Kidney tubule cell (primary cell): ENCODE data around the gene DAW1.
"Not testable (repeated sequence)": the region's sequence is repeated elsewhere in the genome, so short reads cannot be mapped to it uniquely, and the experiment has no call there.

Experiments used
- DNase-seq: peaks from one replicate; pipeline ENCODE4 v3.0.0-alpha.2; 2018; ENCODE audit warnings: low spot score

DAW1 gene, protein sequence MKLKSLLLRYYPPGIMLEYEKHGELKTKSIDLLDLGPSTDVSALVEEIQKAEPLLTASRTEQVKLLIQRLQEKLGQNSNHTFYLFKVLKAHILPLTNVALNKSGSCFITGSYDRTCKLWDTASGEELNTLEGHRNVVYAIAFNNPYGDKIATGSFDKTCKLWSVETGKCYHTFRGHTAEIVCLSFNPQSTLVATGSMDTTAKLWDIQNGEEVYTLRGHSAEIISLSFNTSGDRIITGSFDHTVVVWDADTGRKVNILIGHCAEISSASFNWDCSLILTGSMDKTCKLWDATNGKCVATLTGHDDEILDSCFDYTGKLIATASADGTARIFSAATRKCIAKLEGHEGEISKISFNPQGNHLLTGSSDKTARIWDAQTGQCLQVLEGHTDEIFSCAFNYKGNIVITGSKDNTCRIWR

GRCh38 chr2:227871375-227871791 lies at the start of gene DAW1:
Gene DAW1, plus strand, starts transcription at chr2:227871631. Its CDS starts 59 bp downstream, at chr2:227871690.
- DNase-seq: peak; percentile 84

GRCh38 chr2:227822416-227823003 lies 48.9 kb upstream of the DAW1 start:
- DNase-seq: peak; percentile 74

DNA sequence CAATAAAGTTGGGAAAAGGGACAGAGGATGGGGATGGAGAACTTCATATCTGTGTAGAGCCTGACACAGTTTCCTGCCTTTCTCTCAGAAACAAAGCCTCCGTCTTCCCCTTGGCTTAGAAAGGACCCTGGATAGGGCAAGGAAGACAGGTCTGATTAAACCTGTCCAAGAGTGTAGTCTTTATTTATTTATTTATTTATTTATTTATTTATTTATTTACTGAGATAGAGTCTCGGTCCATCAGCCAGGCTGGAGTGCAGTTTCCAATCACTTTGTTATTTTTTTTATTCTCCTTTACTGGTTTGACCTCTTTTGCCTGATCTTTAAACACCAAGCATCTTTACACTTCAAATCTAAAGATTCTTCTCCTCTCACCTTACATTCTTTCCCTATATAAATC lies 47.5 kb upstream of the DAW1 start:
- no peak for DNase-seq

DNA sequence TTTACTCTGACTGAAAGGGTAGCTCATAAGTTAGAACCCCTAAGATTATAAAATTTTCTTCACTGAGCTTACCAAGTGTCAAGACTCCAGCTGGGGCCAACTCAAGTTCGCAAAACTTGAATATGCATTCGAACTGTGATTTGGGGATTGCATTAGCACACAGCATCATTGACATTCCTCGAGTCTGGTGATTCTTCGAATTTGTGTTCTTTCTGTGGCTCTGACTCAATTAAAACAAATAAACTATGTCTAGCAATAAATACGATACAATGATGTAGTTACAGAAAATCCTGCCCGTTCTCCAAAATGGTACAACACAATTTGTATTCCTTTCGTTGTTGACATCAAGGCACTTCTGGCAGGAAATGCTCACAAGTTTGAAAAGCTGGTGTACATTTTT lies 46.7 kb upstream of the DAW1 start:
- no peak for DNase-seq

DNA sequence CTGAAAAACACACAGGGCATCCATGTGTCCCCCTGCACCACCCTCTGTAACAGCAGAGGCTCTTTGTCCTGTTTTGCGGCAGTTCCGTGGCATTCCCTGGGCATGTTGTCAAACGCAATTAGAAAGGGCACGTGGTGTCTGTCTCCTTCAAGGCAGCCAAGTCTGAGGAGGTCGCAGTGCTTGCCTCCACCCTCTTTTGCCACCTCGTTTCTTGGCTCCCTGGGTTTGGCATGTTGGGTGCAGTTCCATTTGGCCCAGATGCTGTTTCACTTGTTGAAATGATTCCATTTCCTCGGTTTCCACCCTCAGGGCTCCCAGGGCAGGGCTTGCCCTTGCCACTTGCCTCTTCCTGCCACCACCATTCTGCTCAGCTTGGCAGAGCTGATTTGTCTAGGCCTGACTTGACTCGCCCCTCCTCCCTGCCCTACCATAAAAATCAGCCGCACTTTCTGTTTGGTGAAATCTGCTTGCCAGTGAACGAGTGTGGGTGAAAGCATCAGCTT lies 45.4 kb upstream of the DAW1 start:
- no peak for DNase-seq

DNA sequence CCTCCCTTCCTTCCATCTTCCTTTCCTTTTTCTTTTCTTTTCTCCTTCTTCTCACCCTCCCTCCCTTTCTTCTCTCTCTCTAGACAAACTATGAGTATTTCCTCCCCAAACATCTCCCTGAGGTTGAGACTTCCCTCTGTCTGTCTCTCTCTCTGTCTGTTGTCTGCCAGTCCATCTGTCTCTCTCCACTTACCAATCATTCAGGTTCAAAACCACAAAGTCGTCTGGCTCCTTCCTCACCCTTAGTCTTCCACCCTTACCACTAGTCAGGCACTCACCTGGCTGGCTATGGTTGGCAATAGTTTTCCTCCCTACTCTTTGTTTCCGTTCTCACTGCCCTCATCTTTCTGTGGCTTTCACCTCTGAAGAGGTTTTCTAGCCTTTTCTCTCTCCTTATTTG lies 44.9 kb upstream of the DAW1 start:
- DNase-seq: peak; percentile 38

DNA sequence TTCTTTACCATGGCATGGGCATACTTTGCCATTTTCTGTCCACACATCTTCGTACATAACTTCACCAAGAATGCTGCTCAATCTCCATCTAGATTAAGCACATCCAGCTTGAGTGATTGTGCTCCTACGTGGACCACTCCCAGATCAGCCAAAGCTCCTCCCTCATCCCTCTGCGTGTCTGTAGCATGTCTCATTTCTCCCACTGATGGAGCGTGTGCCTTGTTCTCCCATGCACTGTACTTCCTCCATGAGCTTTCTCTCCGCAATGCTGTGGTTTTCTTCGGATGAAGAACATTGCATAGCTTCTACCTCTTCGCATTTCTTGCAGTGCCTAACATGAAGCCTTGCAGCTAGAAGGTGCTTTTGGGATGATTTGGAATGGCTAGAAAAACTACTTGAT lies 44.3 kb upstream of the DAW1 start:
- no peak for DNase-seq

DNA sequence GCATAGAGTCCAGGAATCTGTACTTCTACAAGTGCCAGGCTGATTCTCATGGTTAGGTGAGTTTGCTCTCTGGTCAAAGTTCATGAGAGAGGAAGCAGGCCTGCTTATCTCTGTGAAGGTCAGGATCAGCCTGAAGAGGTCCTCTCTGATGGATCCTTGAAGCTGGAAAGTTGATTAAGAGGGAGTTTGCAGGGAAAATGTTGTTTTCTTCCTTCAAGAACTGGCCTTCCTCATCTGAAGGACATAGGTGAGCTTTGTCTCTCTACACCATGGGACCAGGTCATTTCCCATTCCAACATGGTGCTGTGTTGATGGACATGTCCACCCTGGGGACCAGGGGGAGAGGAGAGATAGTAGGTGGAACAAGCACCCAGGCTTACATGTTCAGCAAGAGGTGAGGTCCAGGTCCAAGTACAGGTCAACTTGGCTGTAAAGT lies 42.9 kb upstream of the DAW1 start:
- DNase-seq: no peak

DNA sequence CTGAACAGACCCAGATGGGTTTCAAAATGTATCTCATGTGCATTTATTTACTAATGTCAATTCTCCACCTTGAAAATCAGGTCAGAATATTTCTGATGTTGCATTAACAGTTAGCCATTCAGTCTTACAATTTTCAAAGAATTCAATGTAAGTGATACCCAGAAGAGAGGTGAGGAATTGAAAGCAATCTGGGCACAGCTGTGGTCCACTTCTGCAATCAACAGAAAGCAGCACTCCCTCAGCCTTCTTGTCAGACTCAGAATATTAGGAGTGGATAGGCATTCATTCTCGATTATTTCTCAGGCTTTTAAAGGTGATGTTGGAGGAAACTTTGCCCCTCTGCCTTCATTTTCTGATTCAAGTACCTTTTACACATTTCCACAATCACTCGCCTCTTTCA lies 42.1 kb upstream of the DAW1 start:
- DNase-seq: no peak

DNA sequence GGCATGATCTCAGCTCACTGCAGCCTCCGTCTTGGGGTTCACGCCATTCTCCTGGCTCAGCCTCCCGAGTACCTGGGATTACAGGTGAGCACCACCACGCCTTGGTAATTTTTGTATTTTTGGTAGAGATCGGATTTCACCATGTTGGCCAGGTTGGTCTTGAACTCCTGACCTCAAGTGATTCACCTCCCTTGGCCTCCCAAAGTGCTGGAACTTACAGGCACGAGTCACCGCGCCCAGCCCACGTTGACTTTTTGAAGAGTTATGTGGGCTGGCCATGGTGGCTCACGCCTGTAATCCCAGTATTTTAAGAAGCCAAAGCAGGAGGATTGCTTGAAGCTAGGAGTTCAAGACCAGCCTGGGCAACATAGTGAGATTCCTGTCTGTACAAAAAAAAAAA lies 37.0 kb upstream of the DAW1 start:
- DNase-seq: peak; percentile 72

DNA sequence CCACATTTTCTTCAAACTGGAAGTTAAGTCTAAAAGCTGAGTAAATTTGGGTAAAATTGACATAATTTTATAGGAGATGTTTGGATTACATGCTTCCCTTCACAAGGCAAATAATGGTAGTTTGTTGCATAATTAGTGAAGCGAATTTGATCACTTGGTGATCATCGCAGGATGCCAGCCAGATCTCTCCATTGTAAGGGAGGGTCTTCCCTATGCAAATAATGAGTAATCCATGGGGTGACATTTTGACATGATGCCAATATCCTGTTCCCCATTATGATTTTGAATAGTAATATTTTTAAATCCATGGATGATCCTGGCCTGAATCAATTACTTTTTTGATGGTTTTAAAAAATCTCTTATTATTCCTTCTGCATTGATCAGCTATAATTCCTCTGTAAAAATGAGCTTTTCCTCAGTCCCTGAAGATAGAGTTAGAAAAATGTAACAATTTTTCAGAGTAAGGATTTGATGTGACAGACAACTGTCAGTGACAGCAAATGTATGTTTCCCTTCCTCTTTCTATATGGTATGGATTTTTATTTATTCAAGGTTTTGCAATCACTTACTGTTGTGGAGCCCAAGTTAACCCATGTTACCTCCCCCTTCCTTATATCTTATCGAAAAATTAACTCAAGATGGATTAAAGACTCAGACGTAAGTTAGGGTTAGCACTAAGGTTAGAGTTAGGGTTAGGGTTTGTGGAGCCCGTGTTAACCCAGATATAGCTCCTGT lies 36.3 kb upstream of the DAW1 start:
- DNase-seq: no peak

- DNase-seq: not testable (repeated sequence)
Observed at GRCh38 chr2:227839339-227840129, 31.9 kb upstream of the DAW1 start.

GRCh38 chr2:227846831-227847230 lies 24.6 kb upstream of the DAW1 start:
- no peak for DNase-seq

DNA sequence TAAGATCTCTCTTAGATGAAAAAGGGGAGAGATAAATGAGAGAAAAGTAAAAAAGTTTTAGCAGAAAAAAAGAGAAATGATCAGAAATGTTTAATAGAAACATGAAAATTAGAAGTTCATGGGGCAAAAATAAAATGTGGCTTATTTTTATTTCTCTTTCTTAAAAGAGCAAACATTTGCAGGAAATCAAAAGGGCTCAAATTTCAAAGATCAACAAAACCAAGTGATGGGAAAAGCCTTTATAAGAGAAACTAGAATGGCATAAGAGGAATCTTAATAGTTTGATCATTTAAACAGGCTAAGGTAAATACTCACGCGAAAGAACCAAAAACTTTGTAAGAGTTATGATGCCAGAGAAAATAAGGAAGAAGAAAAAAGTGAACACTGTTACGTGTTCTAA lies 23.3 kb upstream of the DAW1 start:
- DNase-seq: no peak

- DNase-seq: peak; percentile 76
Observed at GRCh38 chr2:227848586-227848985, 22.8 kb upstream of the DAW1 start.

GRCh38 chr2:227849906-227850305 lies 21.5 kb upstream of the DAW1 start:
- DNase-seq: peak; percentile 70

- DNase-seq: peak; percentile 100
Observed at GRCh38 chr2:227853204-227853629, 18.2 kb upstream of the DAW1 start.

- DNase-seq: peak; percentile 96
Observed at GRCh38 chr2:227853765-227854271, 17.6 kb upstream of the DAW1 start.

GRCh38 chr2:227855440-227855839 lies 16.0 kb upstream of the DAW1 start:
- DNase-seq: no peak

DNA sequence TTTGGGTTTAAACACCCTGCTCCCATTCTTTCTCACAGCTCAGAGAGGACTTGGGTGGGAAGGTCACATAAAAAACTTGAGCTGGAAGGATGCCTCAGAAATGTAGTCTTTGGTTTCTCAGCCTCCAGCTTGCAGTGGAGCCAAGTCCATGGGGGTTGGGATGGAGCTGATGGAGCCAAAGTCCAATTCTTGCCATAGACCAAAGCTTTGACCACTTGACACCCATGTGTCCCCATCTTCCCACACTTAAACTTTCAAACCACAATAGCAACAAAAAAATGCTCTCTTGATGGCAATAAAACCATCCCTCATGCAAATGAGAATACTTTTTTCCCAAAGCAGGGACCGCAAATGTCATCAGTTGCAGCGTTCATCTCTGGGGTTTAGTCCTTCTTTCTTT lies 14.7 kb upstream of the DAW1 start:
- DNase-seq: no peak

DNA sequence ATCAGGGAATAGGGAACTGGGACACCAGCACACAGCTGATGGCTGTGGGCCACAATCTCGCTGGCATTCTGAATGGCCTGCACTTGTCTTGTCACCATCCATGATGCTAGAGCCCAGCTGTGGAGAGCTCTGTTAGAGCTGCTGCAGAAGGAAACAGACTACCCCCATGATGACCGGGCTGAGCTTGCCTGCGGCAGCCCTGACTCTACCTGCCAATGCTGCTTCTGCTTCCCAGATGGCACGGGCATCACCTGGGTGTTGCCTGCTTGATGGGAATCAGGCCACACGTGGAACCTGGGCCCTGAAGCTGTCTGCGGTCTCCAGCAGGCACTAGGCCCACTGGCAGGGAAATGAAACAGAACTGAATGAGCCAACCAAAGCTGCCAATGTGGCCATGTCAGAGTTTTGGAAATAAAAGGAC lies 11.2 kb upstream of the DAW1 start:
- no peak for DNase-seq

DNA sequence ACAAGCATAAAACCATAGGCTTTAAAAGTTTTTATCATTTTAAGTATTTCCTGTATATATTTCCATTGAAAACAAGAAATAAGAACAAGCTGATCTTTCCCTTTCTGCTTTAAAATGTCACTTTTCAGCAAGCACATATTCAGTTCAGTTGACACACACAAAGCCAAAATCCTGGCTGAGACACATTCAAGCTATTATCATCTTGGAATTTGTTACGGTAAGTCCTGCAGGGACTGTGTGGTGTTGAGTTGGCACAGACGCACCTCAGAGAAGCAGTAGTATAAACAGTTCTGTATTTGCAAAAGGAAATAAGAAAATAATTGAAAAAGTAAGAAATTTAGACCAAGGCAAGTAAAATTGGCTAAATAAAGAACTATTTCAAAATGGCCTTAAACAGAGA lies 10.4 kb upstream of the DAW1 start:
- no peak for DNase-seq
